H1 (cell line): ENCODE results near the gene SYP. TPM values are rescaled to one million over a fixed set of nuclear protein-coding genes. Genes with fewer than 3 reads are reported as not detected.

Source experiments
- CTCF ChIP-seq, 3 experiments: IDR thresholded peaks; 1 replicate in 2 of 3; 2 replicates in 1 of 3; pipeline versions ENCODE4 v1.5.1 to v1.6.1; 2011; ENCODE audit warnings: low read length in 3 of 3, mild to moderate bottlenecking in 3 of 3, inconsistent platforms in 2 of 3, low read depth in 1 of 3, moderate library complexity in 1 of 3; ENCODE audit not compliant: insufficient read depth in 1 of 3; ENCODE audit errors: control extremely low read depth in 1 of 3
- E2F6 ChIP-seq: IDR thresholded peaks from 2 replicates; pipeline ENCODE4 v1.6.1; 2012; ENCODE audit warnings: inconsistent platforms
- JUN ChIP-seq: IDR thresholded peaks from 2 replicates; pipeline ENCODE4 v1.6.1; 2011; ENCODE audit warnings: low read depth, mild to moderate bottlenecking, improper control_type of control experiment, low read length
- KDM1A ChIP-seq: fragments of 200-600, 300-600 bp; sonication (generic); IDR thresholded peaks from 2 replicates; pipeline ENCODE4 v1.7.1; 2016; ENCODE audit warnings: mild to moderate bottlenecking, low read length, borderline replicate concordance
- POLR2A ChIP-seq, 2 experiments: IDR thresholded peaks; 1 replicate in 1 of 2; 2 replicates in 1 of 2; pipeline ENCODE4 v1.6.1; 2011; ENCODE audit warnings: low read depth in 2 of 2, low read length in 2 of 2, mild to moderate bottlenecking in 2 of 2; ENCODE audit errors: control extremely low read depth in 1 of 2
- POU5F1 ChIP-seq: IDR thresholded peaks from 2 replicates; pipeline ENCODE4 v1.6.1; 2011; ENCODE audit warnings: low read depth, mild to moderate bottlenecking, low read length, moderate library complexity
- RNF2 ChIP-seq: fragments of 200-900, 300-1000 bp; sonication (generic); IDR thresholded peaks from 2 replicates; pipeline ENCODE4 v1.7.1; 2016; ENCODE audit warnings: borderline replicate concordance, low read depth, mild to moderate bottlenecking, antibody characterized with exemption, low read length; ENCODE audit not compliant: poor library complexity, severe bottlenecking; ENCODE audit errors: missing control alignments
- TEAD4 ChIP-seq: IDR thresholded peaks from 2 replicates; pipeline ENCODE4 v1.6.1; 2012; ENCODE audit warnings: low read depth, low read length, inconsistent platforms, mixed read lengths
- polyA plus RNA-seq, 7 experiments: library from polyadenylated mRNA; depleted of rRNA in 3 of 7; stranded (reverse) in 5 of 7; unstranded in 2 of 7; fragments of >200 nt in 5 of 7; fragments of 200-250 nt in 2 of 7; gene quantifications; 1 replicate in 5 of 7; 2 replicates in 1 of 7; 4 replicates in 1 of 7; pipeline versions ENCODE4 v1.2.1 to v1.2.3, GENCODE V29; 2011 to 2013; ENCODE audit warnings: missing spikeins in 2 of 7, mixed read lengths in 2 of 7
- total RNA-seq: library from RNA; stranded (reverse); fragmentation: NEBNext Ultra II Directional; extraction: Animal tissue kit (Norgen Biotek cat#: 25700); gene quantifications from 2 replicates; pipeline ENCODE4 v1.2.1, GENCODE V29; 2021
- TF ChIP-seq, protein P1 (sequence below): IDR thresholded peaks from 2 replicates; pipeline ENCODE4 v1.6.1; 2012; ENCODE audit warnings: low read length, inconsistent platforms
- TF ChIP-seq, protein P2 (sequence below): IDR thresholded peaks from 2 replicates; pipeline ENCODE4 v1.6.1; 2011; ENCODE audit warnings: low read depth, mild to moderate bottlenecking, low read length; ENCODE audit not compliant: insufficient read depth

Gene SYP
- total and polyA plus RNA-seq, 2 of the 8 experiments (the other 6 are each of a cell fraction or from before 2014, with no cell fraction given), result 4.3 to 10.8 TPM

- no peak for TF ChIP-seq CTCF (IDR thresholded peaks at IDR 0.05; ENCODE audit: control extremely low read depth in 1 of 3, insufficient read depth in 1 of 3, low read depth in 1 of 3, low read length in 3 of 3)
- TF ChIP-seq POLR2A (IDR thresholded peaks at IDR 0.05; ENCODE audit: control extremely low read depth in 1 of 2, low read depth in 2 of 2, low read length in 2 of 2), result no peak
- no peak for TF ChIP-seq JUN
- no peak for TF ChIP-seq E2F6
- TF ChIP-seq KDM1A, result no peak
- TF ChIP-seq, protein P1, sequence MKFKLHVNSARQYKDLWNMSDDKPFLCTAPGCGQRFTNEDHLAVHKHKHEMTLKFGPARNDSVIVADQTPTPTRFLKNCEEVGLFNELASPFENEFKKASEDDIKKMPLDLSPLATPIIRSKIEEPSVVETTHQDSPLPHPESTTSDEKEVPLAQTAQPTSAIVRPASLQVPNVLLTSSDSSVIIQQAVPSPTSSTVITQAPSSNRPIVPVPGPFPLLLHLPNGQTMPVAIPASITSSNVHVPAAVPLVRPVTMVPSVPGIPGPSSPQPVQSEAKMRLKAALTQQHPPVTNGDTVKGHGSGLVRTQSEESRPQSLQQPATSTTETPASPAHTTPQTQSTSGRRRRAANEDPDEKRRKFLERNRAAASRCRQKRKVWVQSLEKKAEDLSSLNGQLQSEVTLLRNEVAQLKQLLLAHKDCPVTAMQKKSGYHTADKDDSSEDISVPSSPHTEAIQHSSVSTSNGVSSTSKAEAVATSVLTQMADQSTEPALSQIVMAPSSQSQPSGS, result no peak
- TF ChIP-seq, protein P2, sequence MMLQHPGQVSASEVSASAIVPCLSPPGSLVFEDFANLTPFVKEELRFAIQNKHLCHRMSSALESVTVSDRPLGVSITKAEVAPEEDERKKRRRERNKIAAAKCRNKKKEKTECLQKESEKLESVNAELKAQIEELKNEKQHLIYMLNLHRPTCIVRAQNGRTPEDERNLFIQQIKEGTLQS, result no peak
- TF ChIP-seq RNF2, result no peak
- no peak for TF ChIP-seq TEAD4
- no peak for TF ChIP-seq POU5F1
Measured at GRCh38 chrX:49188468-49189076, 11.4 kb downstream of the SYP start (continued).
